ENCODE measurements around the gene HNRNPCL4.
"Not testable (repeated sequence)": the region's sequence is repeated elsewhere in the genome, so short reads cannot be mapped to it uniquely, and the experiment has no call there.

Gene HNRNPCL4

DNA sequence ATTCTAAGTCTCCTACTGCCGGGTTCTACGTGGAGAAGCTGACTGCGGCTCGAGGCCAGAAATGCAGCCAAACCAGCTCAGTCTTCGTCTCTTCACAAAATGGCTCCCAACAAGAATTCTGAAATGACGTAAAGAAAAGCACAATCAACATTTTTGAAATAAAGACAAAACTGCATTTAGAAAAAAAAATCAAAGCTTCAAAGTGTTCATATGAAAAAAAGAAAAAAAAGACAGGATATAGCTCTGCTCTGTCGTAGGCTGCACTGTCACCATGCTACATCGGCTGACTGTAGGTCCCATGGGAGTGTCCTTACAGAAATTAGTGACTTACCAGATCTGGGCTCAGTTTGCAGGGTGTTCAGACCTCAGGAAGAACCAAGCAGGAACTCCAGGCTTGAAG, at the start of gene HNRNPCL4:
TSS of gene HNRNPCL4 (minus strand) at position 101 of the 400 bp plus-strand sequence. CDS start 164 bp downstream, outside the sequence.
- DNase-seq: not testable (repeated sequence)

DNA sequence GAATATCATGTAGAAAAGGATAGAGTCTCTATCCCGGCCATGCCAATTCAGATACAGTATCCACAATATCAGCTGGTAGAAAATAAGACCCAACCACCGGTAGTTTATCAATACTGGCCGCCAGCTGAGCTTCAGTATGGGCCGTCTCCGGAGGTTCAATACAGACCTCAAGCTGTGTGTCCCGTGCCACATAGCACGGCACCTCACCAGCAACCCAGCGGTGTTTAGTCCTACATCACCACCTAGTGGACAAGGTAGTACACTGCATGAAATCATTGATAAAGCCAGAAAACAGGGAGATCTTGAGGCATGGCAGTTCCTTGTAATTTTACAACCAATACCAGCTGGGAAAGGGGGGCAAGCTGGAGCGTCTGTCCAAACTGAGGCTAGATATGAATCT, 43.3 kb upstream of the HNRNPCL4 start:
- not testable (repeated sequence) for DNase-seq

DNA sequence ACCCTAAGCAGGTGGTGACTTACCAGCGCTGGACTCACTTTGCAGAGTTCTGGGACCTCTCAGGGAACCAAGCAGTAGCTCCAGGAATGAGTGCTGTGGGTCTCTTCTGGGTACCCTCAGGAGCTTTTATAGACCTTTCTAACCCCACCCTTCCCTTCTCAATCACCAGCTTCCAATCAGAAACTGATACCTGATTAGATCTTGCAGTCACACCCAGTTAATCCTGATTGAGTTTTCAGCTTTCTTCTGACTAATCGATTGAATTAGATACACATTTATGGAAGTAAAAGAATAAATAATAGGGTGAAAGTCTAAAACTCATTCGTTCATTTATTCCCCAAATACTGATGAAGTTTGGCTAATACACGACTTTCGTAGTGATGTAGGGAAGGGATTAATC, 35.9 kb upstream of the HNRNPCL4 start, which contains the start of gene PRAMEF13:
TSS of gene PRAMEF13 (minus strand) at position 101 of the 400 bp plus-strand sequence. CDS start 1,820 bp downstream, outside the sequence.
- not testable (repeated sequence) for DNase-seq

DNA sequence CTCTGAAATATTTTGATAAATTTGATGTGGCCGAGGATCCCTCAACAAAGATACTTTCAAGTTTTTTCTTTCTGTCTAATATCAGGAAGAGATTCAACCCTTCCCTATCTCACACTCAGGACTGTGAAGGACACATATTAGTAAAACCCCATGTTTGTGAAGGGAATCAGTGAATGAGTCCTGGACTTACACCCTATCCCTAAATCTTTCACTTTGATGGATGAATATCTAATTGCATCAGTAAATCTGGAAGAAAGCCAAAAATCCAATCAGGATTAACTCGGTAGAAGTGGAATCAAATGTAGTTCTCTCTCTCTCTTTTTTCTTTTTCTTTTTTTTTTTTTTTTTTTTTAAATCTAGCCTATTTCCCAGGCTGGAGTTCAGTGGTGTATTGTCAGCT, 6.1 kb upstream of the HNRNPCL4 start, which contains the start of gene PRAMEF9:
TSS of gene PRAMEF9 (plus strand) at position 301 of the 400 bp plus-strand sequence. CDS start 3,433 bp downstream, outside the sequence.
- not testable (repeated sequence) for DNase-seq

DNA sequence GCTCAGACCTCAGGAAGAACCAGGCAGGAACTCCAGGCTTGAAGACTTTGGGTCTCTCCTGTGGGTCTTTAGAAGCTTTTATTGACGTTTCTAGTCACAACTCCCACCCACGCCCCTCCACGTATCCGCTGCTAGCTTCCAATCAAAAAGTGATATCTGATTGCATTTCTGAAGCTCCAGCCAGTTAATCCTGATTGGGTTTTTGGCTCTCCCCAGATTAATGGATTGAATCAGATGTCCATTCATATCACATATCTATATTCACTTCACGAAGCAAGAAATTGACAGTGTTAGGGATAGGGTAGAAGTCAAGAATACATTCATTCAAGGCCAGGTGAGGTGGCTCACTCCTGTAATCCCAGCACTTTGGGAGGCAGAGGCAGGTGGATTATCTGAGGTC, 9.5 kb downstream of the HNRNPCL4 start, which contains the start of gene PRAMEF26:
TSS of gene PRAMEF26 (minus strand) at position 101 of the 400 bp plus-strand sequence. CDS start 2,914 bp downstream, outside the sequence.
- DNase-seq: not testable (repeated sequence)

DNA sequence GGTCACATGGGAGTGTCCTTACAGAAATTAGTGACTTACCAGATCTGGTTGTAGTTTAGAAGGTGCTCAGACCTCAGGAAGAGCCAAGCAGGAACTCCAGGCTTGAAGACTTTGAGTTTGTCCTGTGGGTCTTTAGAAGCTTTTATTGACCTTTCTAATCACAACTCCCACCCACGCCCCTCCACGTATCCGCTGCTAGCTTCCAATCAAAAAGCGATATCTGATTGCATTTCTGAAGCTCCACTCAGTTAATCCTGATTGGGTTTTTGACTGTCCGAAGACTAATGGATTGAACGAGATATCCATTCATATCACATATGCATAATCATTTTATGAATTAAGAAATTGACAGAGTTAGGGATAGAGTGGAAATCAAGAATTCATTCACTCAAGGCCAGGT, 48.7 kb downstream of the HNRNPCL4 start, which contains the start of gene HNRNPCL2:
TSS of gene HNRNPCL2 (minus strand) at position 101 of the 400 bp plus-strand sequence. CDS start 454 bp downstream, outside the sequence.
- DNase-seq: not testable (repeated sequence)

Measured in NCI-H1048 (cell line).